Osteocyte (in vitro differentiated cells): ENCODE data around the gene EPN1. TPM values are rescaled to one million over a fixed set of nuclear protein-coding genes. Genes with fewer than 3 reads are reported as not detected.

Experiments
- DNase-seq: peaks from one replicate; pipeline ENCODE4 v3.0.0; 2021; ENCODE audit warnings: mixed read lengths; ENCODE audit not compliant: unreplicated experiment; ENCODE audit errors: extremely low spot score
- H3K27ac Mint-ChIP-seq: one replicate; pipeline ENCODE4 v1.8.0; 2021; ENCODE audit warnings: mild to moderate bottlenecking, mixed read lengths; ENCODE audit not compliant: unreplicated experiment
- H3K27me3 Mint-ChIP-seq: one replicate; pipeline ENCODE4 v1.8.0; 2021; ENCODE audit warnings: mixed read lengths; ENCODE audit not compliant: unreplicated experiment
- H3K36me3 Mint-ChIP-seq: one replicate; pipeline ENCODE4 v1.8.0; 2021; ENCODE audit warnings: mixed read lengths; ENCODE audit not compliant: unreplicated experiment
- H3K4me1 Mint-ChIP-seq: one replicate; pipeline ENCODE4 v1.8.0; 2021; ENCODE audit warnings: mixed read lengths; ENCODE audit not compliant: unreplicated experiment
- H3K4me3 Mint-ChIP-seq: one replicate; pipeline ENCODE4 v1.8.0; 2021; ENCODE audit warnings: mild to moderate bottlenecking, moderate library complexity, mixed read lengths; ENCODE audit not compliant: unreplicated experiment
- H3K9me3 Mint-ChIP-seq: one replicate; pipeline ENCODE4 v1.8.0; 2021; ENCODE audit warnings: mixed read lengths; ENCODE audit not compliant: unreplicated experiment
- total RNA-seq: library from RNA; stranded (reverse); gene quantifications from 2 replicates; pipeline ENCODE4 v1.2.1, GENCODE V29; 2021
- TF ChIP-seq, protein P1 (sequence below): fragments of 200-600 bp; sonication (generic); IDR thresholded peaks from 2 replicates; pipeline ENCODE4 v1.5.0; 2021; ENCODE audit warnings: antibody characterized with exemption, mild to moderate bottlenecking, moderate library complexity

Gene EPN1
- total RNA-seq, 1 donor from 2014 or later = 142 TPM

DNA sequence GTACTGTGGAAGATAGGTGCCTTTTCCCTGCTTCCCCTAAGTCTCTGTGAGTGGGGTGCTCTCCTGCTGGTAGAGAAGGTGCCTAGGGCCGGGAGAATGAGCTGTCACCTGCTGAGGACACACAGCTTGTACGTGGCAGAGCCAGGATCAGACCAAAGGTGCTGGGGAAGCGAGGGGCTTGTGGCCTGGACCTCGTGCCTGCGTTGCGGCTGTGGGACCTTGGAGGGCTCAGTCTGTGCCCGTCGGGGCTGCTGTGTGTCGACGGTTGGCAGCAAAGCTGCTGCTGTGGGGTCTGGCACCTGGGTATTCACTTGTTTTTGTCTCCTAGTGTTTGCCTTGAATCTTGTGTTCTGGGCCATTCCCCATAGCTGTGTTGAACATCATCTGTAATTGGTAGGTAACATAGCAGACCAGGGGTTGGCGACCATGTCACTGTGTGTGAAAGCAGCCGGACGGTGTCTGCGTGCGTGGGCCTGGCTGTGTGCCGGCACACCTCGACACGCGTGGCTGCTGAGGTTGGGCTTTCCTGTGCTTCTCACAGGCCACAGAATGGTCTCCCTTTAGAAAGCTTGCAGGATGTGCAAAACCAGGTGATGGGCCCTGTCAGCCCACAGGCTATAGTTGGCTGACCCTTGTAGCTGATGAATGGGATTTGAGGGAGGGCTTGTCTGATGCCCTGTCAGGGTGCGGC lies 11.0 kb upstream of the EPN1 start:
- Mint-ChIP-seq H3K4me3 (no peak overlapping the region), H3K4me1 (peaks cover 7% of the 10 kb centered on the region), H3K27ac (no peak overlapping the region), H3K9me3 (no peaks in the 10 kb centered on the region), H3K36me3 (peaks cover 35% of the 10 kb centered on the region), H3K27me3 (no peaks in the 10 kb centered on the region)
- DNase-seq = no peak
- TF ChIP-seq, protein P1, sequence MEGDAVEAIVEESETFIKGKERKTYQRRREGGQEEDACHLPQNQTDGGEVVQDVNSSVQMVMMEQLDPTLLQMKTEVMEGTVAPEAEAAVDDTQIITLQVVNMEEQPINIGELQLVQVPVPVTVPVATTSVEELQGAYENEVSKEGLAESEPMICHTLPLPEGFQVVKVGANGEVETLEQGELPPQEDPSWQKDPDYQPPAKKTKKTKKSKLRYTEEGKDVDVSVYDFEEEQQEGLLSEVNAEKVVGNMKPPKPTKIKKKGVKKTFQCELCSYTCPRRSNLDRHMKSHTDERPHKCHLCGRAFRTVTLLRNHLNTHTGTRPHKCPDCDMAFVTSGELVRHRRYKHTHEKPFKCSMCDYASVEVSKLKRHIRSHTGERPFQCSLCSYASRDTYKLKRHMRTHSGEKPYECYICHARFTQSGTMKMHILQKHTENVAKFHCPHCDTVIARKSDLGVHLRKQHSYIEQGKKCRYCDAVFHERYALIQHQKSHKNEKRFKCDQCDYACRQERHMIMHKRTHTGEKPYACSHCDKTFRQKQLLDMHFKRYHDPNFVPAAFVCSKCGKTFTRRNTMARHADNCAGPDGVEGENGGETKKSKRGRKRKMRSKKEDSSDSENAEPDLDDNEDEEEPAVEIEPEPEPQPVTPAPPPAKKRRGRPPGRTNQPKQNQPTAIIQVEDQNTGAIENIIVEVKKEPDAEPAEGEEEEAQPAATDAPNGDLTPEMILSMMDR = no peak

DNA sequence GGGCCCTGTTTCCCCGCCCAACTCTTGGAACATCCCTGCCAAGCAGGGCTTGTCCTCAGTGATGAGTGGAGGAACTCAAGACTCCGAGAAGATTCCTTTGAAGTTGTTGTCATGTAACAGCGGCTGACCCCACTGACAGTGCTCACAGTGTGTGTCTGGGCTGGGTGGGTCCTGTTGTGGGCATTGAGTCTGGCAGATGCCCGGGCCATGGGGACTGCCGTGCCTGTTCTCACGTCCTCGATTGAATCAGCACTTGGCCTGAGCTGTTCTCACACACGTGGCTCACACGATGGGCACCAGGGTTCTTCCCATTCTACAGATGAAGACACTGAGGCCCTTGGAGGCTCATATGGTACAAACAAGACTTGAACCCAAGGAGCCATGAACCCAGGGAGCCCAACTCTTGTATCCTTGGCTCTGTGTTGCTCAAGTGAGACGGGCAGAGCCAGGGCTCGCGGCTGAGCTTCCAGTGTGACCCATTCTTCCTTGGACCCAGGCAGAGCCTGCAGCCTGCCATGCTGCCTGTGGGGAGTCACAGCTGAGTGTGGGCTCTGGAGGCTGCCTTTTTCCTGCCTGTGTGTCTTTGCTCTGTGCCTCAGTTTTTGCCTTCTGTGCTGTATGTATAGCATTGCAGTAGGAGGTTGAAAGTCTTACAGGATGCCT lies 8.6 kb upstream of the EPN1 start:
- DNase-seq = no peak
- H3K27ac Mint-ChIP-seq = no peak overlapping the region
- TF ChIP-seq, protein P1 = no peak
- H3K27me3 Mint-ChIP-seq = no peaks in the 10 kb centered on the region
- peaks cover 6% of the 10 kb centered on the region for H3K4me1 Mint-ChIP-seq
- H3K4me3 Mint-ChIP-seq = no peak overlapping the region
- H3K9me3 Mint-ChIP-seq = no peaks in the 10 kb centered on the region
- peaks cover 40% of the 10 kb centered on the region for H3K36me3 Mint-ChIP-seq

DNA sequence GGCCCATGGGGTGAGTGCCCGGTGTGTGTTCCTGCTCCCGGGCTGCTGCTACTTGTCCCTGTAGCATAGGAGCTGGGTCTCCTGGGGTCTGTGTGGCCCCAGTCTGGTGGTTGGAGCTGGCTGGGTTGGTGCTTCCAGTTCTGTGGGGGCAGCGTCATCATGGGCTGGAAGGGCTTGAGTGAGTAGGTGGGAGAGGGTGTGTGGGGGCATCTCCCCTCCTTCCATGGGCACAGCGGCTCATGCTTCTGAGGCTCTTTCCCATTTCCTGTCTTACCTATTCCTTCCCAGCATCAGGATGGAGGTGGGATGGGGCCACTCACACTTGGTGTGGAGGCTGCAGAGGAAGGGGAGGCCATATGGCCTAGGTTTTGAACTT lies 8.0 kb upstream of the EPN1 start:
- Mint-ChIP-seq H3K4me3 (no peak overlapping the region), H3K27ac (no peak overlapping the region), H3K9me3 (no peaks in the 10 kb centered on the region), H3K27me3 (no peaks in the 10 kb centered on the region), H3K4me1 (peaks cover 9% of the 10 kb centered on the region), H3K36me3 (peaks cover 38% of the 10 kb centered on the region)
- TF ChIP-seq, protein P1 = no peak
- no peak for DNase-seq

DNA sequence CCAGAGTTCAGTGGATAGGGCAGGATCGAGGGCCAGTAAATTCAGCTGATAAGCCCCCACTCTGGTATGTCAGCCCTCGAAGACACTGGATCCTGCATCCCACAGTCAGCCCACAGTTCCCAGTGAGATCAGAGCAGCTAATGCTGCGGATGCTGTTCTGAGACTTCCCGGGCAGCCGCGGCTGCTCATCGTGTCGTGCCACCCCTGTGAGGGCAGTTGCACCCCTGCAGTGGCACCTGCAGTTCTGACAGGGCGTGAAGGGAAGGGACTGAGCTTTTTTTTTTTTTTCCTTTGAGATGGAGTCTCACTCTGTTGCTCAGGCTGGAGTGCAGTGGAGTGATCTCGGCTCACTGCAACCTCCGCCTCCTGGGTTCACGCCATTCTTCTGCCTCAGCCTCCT lies 7.5 kb upstream of the EPN1 start:
- no peaks in the 10 kb centered on the region for H3K27me3 Mint-ChIP-seq
- no peak overlapping the region for H3K4me3 Mint-ChIP-seq
- H3K36me3 Mint-ChIP-seq = peaks cover 36% of the 10 kb centered on the region
- peaks cover 12% of the 10 kb centered on the region for H3K4me1 Mint-ChIP-seq
- no peaks in the 10 kb centered on the region for H3K9me3 Mint-ChIP-seq
- TF ChIP-seq, protein P1 = no peak
- no peak overlapping the region for H3K27ac Mint-ChIP-seq
- DNase-seq = no peak

DNA sequence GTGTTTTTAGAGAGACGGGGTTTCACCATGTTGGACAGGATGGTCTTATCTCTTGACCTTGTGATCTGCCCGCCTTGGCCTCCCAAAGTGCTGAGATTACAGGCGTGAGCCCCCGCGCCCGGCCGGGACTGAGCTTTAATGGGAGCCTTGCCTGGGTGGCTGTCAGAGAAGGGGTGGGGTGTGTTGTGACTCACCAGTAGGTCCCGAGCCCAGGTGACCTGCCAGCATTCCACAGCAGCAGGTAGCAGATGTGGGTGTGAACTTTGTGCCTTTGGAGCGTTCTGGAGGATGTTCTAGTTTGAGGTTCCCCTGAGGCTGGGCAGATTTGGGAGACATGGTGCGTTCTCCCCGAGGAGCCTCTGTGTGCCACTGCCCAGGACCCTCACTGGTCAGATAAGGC lies 7.1 kb upstream of the EPN1 start:
- Mint-ChIP-seq H3K4me3 (no peak overlapping the region), H3K27ac (no peak overlapping the region), H3K27me3 (no peaks in the 10 kb centered on the region), H3K4me1 (peaks cover 12% of the 10 kb centered on the region), H3K36me3 (peaks cover 33% of the 10 kb centered on the region), H3K9me3 (no peaks in the 10 kb centered on the region)
- TF ChIP-seq, protein P1 = no peak
- no peak for DNase-seq
